Fibroblast of the conjunctiva (primary cell): ENCODE results near the gene PLXNC1.

Source experiments
- DNase-seq: peaks from one replicate; pipeline ENCODE4 v3.0.0-alpha.2; 2010; ENCODE audit warnings: low read depth

PLXNC1 gene

GRCh38 chr12:94204499-94205247, 56.3 kb downstream of the PLXNC1 start:
- no peak for DNase-seq

GRCh38 chr12:94205822-94206221, 57.4 kb downstream of the PLXNC1 start:
- DNase-seq: no peak

GRCh38 chr12:94206886-94207285, 58.5 kb downstream of the PLXNC1 start:
- DNase-seq: no peak

GRCh38 chr12:94207467-94207848, 59.1 kb downstream of the PLXNC1 start:
- no peak for DNase-seq

- DNase-seq: peak; percentile 14
Observed at GRCh38 chr12:94207849-94208621, 59.7 kb downstream of the PLXNC1 start.

- no peak for DNase-seq
Observed at GRCh38 chr12:94208622-94208966, 60.2 kb downstream of the PLXNC1 start.

- no peak for DNase-seq
Observed at GRCh38 chr12:94209240-94209639, 60.9 kb downstream of the PLXNC1 start.

GRCh38 chr12:94211021-94211420, 62.6 kb downstream of the PLXNC1 start:
- no peak for DNase-seq

- DNase-seq: no peak
Observed at GRCh38 chr12:94218233-94218632, 69.9 kb downstream of the PLXNC1 start.

GRCh38 chr12:94219622-94220302, 71.4 kb downstream of the PLXNC1 start:
- DNase-seq: no peak

- no peak for DNase-seq
Observed at GRCh38 chr12:94220804-94221203, 72.4 kb downstream of the PLXNC1 start.

GRCh38 chr12:94222351-94223084, 74.1 kb downstream of the PLXNC1 start:
- DNase-seq: no peak

GRCh38 chr12:94223842-94224241, 75.5 kb downstream of the PLXNC1 start:
- DNase-seq: no peak

- DNase-seq: no peak
Observed at GRCh38 chr12:94225506-94225905, 77.1 kb downstream of the PLXNC1 start.

- DNase-seq: no peak
Observed at GRCh38 chr12:94225947-94226630, 77.7 kb downstream of the PLXNC1 start.

- DNase-seq: no peak
Observed at GRCh38 chr12:94227066-94227465, 78.7 kb downstream of the PLXNC1 start.

- no peak for DNase-seq
Observed at GRCh38 chr12:94228488-94228907, 80.1 kb downstream of the PLXNC1 start.

- no peak for DNase-seq
Observed at GRCh38 chr12:94229902-94230301, 81.5 kb downstream of the PLXNC1 start.

- DNase-seq: no peak
Observed at GRCh38 chr12:94230357-94230905, 82.1 kb downstream of the PLXNC1 start.

GRCh38 chr12:94231709-94232108, 83.3 kb downstream of the PLXNC1 start:
- DNase-seq: no peak

GRCh38 chr12:94235848-94236247, 87.5 kb downstream of the PLXNC1 start:
- DNase-seq: no peak
